Upper lobe of left lung (tissue), 4 donors: ENCODE data around the gene CLIP2.

Experiments
- POLR2A ChIP-seq, 4 donors: fragments of 450-650 bp; IDR thresholded peaks; one replicate each; pipeline ENCODE4 v1.5.1; 2016 to 2017; ENCODE audit warnings: antibody characterized with exemption in 4 of 4, mild to moderate bottlenecking in 2 of 4
- TF ChIP-seq, protein P1 (sequence below), 6 experiments: fragments of 450-650 bp in 4 of 6; fragments of 200-600 bp in 2 of 6; sonication (generic) in 2 of 6; IDR thresholded peaks; one replicate each; pipeline ENCODE4 v1.5.1; 2016 to 2019; ENCODE audit warnings: antibody characterized with exemption in 6 of 6

DNA sequence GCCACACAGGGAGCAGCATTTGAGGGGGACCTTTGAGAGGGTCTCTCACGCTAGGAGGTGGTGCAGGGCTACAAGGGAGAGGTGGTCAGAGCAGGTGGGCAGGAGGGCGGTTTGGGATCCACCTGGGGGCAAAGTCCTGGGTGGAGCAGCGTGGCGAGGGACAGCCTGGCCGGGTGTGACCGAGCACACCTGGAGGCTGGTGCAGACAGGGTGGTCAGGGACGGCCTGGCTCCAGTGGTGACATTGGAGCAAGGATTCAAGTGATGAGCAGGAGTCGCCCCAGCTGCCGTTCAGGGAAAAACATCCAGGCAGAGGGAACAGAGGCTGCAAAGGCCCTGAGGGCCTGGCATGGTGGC, 36.0 kb downstream of the CLIP2 start:
- TF ChIP-seq, protein P1, sequence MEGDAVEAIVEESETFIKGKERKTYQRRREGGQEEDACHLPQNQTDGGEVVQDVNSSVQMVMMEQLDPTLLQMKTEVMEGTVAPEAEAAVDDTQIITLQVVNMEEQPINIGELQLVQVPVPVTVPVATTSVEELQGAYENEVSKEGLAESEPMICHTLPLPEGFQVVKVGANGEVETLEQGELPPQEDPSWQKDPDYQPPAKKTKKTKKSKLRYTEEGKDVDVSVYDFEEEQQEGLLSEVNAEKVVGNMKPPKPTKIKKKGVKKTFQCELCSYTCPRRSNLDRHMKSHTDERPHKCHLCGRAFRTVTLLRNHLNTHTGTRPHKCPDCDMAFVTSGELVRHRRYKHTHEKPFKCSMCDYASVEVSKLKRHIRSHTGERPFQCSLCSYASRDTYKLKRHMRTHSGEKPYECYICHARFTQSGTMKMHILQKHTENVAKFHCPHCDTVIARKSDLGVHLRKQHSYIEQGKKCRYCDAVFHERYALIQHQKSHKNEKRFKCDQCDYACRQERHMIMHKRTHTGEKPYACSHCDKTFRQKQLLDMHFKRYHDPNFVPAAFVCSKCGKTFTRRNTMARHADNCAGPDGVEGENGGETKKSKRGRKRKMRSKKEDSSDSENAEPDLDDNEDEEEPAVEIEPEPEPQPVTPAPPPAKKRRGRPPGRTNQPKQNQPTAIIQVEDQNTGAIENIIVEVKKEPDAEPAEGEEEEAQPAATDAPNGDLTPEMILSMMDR (IDR thresholded peaks at IDR 0.05): no peak
- TF ChIP-seq POLR2A (IDR thresholded peaks at IDR 0.05): no peak
